Measurements from ENCODE around the gene WDR55.
"Not testable (repeated sequence)": the region's sequence is repeated elsewhere in the genome, so short reads cannot be mapped to it uniquely, and the experiment has no call there.

The WDR55 gene

GRCh38 chr5:140710899-140711552 is 46.3 kb downstream of the WDR55 start:
- peak; percentile 99 for DNase-seq (ENCODE audit: low spot score)

GRCh38 chr5:140711794-140712193 is 47.1 kb downstream of the WDR55 start:
- DNase-seq (ENCODE audit: low spot score) = no peak

- no peak for DNase-seq (ENCODE audit: low spot score)
These were observed 48.9 kb downstream of the WDR55 start for GRCh38 chr5:140713562-140714094.

GRCh38 chr5:140716238-140716637 is 51.5 kb downstream of the WDR55 start:
- DNase-seq (ENCODE audit: low spot score) = not testable (repeated sequence)

GRCh38 chr5:140718266-140718592 is 53.5 kb downstream of the WDR55 start:
- no peak for DNase-seq (ENCODE audit: low spot score)

DNA sequence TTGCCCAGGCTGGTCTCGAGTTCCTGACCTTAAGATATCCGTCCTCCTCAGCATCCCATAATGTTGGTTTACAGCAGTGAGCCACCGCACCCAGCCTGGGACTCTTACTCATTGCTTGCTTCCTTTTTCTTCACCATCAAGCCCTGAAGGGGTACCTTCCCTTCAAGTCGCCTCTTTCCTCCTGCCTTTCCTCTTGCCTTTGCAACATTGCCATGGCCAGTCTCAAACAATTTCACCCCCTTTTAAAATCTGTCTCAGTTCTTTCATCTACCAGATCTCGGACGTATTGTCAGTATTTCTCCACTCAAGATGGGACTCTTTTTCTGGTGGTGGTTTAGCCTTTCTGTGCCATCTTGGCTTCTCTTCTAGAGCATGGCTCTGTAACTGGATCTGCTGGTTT is 56.0 kb downstream of the WDR55 start:
- DNase-seq (ENCODE audit: low spot score) = not testable (repeated sequence)

- DNase-seq (ENCODE audit: low spot score) = not testable (repeated sequence)
These were observed 56.7 kb downstream of the WDR55 start for GRCh38 chr5:140721395-140721794.
